GM18508 (cell line): ENCODE measurements around the gene PER1.
"Not testable (repeated sequence)": the region's sequence is repeated elsewhere in the genome, so short reads cannot be mapped to it uniquely, and the experiment has no call there.

Experiments used
- ATAC-seq: cut with Tn5 transposase; IDR thresholded peaks from one replicate; pipeline ENCODE4 v1.9.1; 2021; ENCODE audit warnings: moderate number of reproducible peaks; ENCODE audit not compliant: insufficient read depth, unreplicated experiment

PER1 gene

DNA sequence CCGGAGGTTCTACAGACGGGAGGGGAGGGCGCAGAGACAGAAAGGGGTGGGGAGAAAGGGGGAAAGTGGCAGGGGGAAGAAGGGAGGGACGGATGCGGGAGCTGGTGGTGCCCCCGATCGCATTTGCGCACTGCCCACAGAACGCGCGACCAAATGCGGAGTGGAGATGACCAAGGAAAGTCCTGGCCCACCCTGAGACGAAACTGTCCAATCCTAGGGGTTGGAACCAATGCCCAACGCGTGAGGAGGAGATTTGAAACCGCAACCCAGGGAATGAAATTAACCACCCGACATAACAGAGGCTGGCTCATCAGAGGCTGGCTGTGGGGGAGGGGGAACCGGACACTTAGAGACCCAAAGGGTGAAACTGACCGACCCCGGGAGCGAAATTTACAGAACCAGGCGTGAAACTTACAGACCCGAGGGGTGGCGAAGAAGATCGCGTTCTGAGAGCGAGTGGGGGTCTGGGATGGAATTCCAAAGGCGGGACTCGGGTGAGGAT is 29.7 kb downstream of the PER1 start:
- ATAC-seq = no peak

- no peak for ATAC-seq
Observed at GRCh38 chr17:8121681-8122421, 30.4 kb downstream of the PER1 start.

DNA sequence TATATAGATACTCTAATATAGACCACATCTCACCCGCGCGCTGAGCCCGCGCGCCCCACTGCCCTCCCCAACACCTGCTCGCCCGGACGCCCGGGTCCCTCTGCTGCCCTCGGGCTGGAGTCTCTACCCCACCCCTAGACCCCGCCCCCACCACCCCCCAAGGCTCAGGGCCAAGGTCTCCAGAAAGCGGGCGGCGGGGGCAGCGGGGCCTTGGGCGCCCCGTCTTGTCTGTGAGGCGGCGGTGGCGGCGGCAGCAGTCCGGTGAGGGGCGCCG is 30.9 kb downstream of the PER1 start:
- ATAC-seq = no peak

DNA sequence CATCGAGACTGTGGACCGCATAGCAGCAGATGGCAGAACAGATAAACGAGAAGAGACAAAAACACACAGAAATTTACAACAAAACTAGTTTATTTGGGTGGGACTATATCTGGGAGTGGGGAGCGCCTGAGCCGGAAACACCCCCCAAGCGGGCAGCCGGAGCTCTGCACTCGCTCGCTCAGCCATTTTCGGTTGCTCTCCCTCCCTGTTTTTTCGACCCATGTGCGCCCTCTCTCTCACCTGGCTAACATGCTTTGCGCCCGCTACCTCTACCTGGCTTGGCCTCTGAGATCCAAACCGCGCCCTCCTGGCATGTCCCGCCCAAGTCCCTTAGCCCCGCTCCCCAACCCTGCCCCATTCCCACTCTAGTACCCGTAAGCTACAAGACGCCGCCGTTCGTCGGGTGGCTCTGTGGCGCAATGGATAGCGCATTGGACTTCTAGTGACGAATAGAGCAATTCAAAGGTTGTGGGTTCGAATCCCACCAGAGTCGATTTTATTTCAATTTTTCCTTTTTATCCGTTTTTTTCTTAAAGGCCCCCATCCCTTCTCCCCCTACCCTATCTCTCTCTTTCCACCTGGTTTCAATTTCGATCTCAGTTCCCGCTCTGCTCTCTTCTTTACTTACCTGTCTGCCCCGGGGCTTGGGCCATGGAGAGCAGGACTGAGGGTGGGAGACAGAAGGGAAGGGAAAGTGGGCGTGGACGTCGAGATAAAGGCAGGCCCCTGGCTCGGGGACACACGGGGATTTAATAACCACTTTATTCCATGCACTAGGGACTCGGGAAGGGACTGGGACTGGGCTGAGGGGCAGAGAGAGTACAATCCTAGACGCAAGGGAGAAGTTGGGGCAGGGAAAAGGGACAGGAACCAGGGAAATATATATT is 31.4 kb downstream of the PER1 start:
- ATAC-seq = no peak

DNA sequence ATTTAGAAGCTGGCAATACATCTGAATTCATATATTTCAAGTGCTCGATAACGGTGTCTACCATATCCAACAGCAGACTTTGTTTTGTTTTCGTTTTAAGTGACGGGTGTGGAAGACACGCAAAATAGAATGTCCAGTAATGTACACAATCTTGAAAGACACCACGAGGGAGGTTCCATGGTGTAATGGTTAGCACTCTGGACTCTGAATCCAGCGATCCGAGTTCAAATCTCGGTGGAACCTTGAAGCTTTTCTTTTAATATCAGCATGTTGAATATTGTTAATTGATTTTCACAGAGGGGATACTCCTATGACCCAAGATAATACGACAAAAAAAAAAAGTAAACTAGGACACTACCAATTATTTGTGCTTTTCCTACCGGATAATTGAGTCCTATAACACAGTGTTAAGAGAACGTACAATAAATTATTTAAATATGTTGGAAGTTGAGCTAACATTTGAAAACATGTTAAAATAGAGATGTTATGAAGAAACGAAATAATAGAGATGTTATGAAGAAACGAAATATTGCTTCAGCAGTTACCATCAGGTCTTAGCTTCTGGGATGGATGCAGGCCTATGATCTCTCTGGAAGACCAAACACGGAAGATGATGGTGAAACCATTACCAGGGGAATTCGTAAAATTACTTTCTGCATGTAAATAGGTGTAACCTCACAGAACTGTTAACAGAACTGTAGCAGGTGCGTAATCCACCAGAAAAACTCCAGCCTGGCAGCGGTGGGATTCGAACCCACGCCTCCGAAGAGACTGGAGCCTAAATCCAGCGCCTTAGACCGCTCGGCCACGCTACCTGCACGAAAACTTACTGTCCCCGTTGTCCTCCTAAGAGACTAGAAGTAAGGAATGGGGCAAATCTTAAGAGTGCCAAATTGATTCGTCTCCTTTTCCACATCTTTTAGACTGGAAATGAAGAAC is 32.4 kb downstream of the PER1 start:
- ATAC-seq = no peak

GRCh38 chr17:8118769-8119580 is 33.2 kb downstream of the PER1 start:
- ATAC-seq = no peak

GRCh38 chr17:8117980-8118768 is 34.0 kb downstream of the PER1 start, which contains the start of gene ALOXE3:
ALOXE3 (minus strand) TSS chr17:8118514; CDS start chr17:8117990, 524 bp downstream.
- ATAC-seq = no peak

- ATAC-seq = no peak
Observed at GRCh38 chr17:8117367-8117979, 34.7 kb downstream of the PER1 start.

DNA sequence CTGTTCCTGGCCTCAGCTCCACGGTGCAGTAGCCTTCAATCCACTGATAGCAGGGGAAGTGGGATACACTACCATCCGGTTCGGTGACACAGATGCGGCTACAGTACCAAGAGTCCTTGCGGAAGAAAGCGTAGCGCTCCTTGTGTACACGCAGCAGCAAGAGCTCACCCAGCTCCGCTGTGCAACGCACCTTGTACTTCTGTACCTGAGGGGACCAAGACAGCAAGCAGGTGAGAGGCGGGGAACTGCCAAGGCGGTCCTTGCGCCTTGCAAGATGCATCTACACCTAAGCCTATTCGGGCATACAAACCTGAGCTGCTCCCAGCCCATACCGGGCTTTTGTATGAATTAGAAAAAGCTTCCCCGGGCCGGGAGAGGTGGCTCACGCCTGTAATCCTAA is 35.4 kb downstream of the PER1 start:
- no peak for ATAC-seq

GRCh38 chr17:8110907-8111306 is 41.3 kb downstream of the PER1 start:
- no peak for ATAC-seq

GRCh38 chr17:8110456-8110804 is 41.8 kb downstream of the PER1 start:
- ATAC-seq = no peak

GRCh38 chr17:8109661-8110455 is 42.3 kb downstream of the PER1 start:
- no peak for ATAC-seq

DNA sequence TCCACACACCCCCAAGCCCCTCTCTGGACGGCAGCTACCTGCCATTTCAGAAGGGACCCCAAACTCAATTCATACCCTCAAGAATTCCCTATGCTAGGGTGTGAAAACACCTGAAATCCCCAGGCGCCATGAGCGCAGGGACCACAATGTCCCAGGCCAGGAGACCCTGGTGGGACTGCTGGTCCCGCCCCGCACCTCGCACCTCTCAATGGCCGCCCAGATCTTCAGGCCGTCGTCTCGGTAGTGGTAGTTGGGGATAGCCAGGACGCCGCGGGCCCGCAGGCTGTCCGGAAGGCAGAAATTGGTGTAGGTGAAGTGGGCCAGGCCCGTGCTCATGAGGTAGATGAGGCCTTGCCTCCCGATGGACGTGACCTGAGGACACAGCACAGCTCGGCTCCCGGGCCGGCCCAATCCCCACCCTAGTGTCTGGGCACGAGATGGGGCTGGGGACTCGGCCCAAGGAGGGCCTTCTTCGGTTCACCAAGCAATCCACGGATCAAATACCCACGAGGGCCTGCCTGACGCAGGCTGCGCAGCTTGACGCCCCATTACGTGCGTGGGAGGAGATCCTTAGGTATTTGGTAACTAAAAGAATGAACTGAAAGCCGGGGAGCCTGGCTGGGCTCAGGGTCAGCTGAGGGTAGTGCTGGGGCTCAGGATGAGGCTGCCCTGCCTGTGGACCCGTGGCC is 43.1 kb downstream of the PER1 start:
- ATAC-seq = no peak

- ATAC-seq = not testable (repeated sequence)
Observed at GRCh38 chr17:8106980-8107379, 45.2 kb downstream of the PER1 start.

DNA sequence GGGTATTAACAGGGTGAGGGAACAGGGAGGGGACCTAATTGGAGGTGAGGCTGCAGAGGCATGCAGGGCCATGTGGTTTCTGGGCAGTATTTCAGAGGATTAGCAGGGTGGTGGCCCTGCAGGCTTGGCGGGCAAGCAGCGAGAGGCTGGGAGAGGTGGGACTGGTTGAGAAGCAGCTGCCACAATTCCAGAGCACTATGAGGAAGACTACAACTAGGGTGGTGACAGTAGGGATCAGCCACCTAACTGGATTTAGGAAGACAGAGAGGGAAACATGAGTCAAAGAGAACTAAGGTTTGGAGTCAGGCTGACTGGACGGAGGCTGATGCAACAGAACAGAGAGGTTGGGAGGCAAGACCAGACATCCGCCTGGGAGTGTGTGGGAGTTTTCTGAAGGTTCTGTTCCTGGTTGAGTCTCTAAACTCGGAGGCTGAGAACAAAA is 46.2 kb downstream of the PER1 start:
- ATAC-seq = no peak

DNA sequence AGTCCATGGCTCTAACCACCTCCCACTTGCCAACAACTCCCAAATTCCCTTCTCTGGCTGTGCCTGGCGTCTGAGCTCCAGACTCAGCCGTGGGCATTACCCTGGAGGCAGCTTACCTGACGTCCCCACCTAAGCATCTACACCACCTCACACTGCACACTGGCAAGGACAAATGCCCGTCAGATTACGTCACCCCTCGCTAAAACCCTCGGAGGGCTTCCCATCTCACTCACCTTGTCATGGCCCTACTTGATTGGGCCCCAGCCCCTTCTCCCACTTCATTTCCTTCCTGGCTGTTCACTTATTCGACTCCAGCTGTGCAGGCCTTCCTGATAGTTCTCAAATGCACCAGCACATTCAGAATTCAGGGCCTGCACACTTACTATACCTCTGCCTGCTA is 47.3 kb downstream of the PER1 start:
- no peak for ATAC-seq

DNA sequence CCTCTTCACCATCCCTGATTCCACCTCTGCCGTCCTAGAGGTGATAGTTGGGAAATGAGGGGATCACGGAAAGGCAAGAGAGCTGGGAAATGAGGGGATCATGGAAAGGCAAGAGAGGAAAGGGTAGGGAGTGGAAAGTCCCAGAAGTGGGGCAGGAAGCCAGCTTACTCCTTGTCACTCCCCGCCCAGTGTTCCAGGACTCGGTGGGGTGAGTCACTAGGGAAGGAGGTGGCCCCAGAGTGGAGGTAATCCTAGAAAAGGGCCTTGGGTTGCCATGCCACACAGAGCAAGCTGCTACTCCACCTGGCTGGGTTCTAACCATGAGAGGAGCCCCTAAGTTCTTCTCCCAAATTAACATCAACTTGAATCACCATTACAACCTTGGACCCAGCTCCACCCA is 48.7 kb downstream of the PER1 start:
- ATAC-seq = no peak
